HG03060 (cell line): ENCODE measurements around the gene HNRNPLL.

ENCODE experiments used
- ATAC-seq: cut with Tn5 transposase; IDR thresholded peaks from one replicate; pipeline ENCODE4 v1.9.1; 2021; ENCODE audit warnings: low read depth, moderate number of reproducible peaks; ENCODE audit not compliant: unreplicated experiment

Gene HNRNPLL

DNA sequence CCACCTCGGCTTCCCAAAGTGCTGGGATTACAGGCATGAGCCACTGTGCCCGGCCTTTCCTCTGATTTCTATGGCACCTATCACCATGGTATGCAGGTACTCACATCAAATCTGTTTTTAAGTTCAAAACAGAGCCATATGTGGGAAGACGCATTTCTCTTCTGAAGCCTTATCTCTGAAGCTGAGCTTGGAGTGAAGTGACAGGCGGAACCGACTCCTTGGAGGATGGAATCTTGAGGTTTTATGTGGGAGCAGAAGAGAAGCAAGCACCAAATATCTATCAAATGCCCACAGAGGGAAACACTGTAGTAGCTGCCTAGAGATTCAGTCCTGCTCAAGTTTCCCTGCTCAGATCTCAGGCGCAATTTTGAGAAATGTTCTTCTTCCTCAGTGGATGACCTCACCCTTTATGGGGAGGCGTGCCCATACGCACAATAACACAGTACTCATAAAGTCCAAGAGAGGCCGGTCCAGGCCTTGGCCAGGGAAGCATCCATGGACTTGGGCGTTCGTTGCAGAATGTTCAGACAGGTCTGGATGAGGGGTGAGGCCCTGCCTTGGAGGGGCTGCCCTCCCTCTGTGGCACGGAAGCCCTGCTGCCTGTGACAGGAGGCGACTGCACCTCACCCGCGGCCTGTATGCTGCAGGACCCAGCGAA, 67.9 kb downstream of the HNRNPLL start:
- no peak for ATAC-seq

DNA sequence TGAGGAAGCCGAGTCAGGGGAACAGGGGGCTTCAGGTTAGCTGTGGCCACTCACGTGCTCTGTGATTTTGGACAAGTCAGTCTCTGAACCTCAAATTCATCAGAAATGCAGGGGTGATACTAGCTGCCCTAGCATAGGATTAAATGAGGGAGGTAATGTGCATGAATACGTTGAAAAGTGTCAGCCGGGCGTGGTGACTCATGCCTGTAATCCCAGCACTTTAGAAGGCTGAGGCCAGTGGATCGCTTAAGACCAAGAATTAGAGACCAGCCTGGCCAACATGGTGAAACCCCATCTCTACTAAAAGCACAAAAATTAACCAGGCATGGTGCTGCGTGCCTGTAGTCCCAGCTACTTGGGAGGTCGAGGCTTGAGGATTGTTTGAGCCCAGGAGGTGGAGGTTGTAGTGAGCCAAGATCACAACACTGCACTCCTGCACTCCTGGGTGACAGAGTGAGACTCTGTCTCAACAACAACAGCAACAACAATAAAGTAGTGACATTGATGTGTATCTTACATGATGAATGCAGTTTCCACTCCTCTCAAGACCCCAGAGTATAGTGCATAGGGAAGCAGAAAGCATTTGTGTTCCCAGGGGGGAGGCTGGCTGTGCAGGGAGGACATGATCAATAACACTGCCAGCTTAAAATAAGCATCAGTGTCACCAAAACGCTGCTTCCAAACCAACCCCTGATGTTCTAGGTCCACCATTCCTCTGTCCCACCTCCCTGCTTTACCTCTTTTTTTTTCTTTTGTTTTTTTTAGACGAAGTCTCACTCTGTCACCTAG, 68.8 kb downstream of the HNRNPLL start:
- ATAC-seq = no peak

DNA sequence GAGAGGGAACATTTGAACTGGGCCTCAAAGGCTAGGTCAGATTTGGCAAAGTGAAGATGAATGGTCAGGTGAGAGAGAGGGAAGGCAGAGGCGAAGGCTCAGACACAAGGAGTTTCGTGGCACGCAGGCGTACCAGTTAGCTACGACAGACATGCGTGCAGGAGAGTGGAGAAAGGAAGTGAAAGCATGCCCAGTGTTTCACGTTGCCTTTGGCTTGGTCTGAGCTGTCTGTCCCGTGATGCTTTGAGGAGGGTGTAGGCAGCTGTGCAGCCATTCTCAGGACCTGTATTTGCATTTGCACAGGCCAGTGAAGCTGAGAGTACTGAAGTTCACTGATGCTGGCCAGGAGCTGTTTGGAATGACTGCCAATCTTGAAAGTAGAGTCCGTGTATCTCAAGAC, 69.5 kb downstream of the HNRNPLL start:
- ATAC-seq = peak; percentile 99

DNA sequence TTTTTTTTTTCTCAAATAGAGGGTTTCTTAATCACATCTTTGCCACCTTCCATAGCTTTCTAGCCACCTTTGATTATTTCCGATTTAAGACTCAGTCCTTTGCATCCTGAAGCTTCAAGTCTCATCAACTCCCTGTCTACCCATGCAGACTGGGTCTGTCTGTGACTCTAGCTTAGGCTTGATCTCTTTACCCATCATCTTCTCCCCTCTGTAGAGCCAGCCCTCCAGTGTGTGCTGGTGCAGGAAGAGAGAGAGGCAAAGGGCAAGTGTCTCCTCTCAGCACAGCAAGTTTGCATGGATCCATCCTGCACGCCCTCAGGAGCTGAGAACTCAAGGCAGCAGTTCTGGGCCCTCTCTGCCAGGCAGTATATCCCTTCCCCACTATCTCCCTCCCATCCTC, 70.4 kb downstream of the HNRNPLL start:
- no peak for ATAC-seq

DNA sequence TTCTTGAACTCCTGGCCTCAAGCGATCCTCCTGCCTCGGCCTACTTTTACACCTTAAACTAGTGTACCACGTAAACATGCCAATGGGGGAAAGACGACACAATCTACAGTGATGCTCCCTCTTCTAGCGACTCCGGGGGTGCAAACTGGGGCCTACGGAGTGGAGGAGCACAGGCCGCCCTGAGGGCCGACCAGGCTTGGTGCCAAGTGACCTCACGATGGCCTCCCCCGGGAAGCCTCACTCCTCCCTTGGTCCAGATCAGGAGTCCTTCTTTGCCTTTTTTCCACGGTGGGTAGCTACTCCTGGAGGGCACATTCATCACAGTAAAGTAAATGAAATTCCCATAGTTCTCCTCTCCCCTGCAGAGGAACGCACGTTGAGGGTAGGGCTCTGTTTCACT, 73.5 kb downstream of the HNRNPLL start:
- no peak for ATAC-seq

DNA sequence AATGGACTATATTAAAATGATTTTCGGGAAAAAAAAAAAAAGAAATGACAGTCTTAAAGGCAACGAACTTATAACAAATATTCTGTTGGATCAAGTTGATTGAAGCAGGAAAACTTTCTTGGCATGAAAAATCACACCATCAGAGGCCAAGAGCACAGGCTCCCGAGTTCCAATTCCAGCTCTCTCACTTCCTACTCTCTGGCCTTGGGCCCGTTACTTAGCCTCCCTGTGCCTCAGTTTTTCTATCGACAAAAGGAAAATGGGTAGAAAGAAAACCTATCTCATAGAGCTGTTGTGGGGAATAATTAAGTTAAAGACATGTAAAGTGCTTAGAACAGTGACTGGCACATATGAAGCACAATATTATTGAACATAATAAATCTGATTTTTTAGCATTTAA, 74.2 kb downstream of the HNRNPLL start:
- ATAC-seq = no peak

DNA sequence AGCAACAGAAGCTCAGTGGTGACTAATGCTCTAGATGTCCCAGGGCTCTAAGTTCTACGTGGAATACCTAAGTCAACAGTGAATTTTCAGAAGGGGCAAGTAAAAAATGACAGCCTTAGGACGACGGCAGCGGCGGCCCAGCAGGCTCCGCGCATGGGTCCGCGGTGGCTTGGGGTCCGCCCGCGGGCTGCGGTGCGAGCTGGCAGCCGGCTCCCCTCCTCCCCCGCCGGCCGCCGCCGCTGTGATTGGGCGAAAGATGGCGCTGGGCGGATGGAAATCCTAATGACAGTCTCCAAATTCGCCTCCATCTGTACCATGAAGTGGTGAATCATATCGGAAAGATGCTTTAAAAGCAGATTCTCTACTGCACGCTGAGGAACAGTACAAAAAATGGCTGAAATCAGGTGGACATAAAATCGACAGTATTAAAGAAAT, 74.7 kb downstream of the HNRNPLL start:
- ATAC-seq = no peak

DNA sequence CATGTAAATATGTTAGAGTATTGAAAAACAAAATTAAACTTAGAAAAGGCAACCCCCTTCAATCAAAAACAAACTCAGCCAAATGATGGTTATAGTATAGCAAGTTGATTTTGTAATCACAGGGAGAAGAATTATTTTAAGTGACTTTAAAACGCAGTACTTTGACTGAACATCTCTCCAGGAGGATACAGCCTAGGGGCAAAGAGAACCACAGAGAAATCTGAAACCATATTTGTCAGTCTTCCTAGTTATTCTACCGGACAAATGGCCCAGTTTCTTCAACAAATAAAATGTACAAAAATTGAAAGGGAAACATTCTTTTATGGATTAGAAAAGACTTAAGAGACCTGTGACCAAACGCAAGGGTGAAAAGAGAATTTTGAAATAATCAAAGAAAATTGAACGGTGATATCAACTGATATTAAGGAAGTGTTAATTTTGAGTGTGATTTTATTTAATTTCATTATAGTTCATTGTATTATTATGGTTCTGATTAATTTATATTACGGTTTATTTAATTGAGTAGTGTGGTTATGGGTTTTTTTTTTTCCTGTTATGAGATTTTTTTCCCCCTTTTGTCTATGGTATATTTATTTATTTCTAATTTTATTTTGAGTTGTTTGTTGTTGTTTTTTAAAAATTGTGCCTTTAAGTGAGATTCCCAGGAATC, 75.3 kb downstream of the HNRNPLL start:
- ATAC-seq = no peak

DNA sequence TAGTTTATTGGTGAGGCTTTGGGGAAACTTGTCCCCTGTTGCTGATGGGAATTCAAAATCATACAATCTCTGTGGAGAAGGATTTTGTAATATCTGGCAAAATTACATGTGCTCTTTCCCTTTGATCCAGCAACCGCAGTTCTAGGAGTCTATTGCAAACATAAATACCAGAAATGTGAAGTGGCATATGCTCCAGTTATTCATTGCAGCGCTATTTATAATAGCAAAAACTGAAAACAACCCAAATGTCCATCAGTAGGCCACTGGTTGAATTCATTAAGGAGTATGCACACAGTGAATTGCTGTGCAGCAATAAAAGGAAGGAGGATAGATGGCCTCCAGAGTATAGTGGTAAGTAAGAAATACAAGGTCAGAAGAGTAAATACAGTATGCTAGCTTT, 76.5 kb downstream of the HNRNPLL start:
- ATAC-seq = no peak

DNA sequence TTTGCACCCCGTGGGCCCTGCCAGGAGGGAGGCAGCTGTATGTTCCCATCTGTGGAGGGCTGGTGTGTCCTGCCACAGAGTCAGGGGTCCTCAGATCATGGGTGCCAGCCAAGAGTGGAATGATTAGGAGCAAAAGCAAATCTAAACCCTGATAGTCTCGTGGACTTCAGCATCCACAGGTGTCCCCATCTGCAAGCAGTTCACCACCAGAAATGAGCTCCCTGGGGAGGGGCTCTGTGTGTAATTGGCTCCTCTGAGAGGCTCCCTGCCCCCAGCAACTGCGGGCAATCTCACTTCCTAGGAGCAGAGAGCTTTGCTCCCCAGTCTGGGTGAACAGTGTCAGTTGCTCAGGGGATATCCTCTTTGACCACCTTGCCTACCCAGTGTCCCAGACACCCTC, 78.1 kb downstream of the HNRNPLL start:
- ATAC-seq = no peak

DNA sequence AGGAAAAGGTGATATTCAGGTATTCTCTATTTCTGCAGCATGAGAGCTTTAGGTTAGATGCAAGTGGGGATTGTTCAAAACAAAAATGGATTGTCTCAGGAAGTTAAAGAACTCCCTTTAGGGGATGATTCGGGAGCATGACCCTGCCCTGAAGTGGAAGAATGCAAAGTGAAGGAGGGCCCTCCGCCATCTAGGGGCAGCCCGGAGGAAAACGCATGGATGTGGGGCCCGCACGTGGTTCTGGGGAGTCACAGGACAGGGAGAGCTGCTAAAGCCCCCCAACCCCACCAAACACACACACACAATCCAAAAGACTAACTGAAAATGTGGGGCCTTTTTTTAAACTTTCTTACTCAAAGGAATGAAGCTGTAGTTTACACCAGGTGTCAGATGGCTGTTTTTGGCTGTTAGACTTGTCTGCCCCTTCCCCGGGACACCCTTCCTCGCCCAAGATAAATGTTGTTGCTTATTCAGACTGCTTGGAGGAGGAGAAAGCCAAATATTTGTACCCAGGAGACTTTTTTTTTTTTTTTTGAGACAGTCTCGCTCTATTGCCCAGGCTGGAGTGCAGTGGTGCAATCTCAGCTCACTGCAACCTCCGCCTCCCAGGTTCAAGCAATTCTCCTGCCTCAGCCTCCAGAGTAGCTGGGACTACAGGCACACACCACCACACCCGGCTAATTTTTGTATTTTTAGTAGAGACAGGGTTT, 78.8 kb downstream of the HNRNPLL start:
- ATAC-seq = no peak

DNA sequence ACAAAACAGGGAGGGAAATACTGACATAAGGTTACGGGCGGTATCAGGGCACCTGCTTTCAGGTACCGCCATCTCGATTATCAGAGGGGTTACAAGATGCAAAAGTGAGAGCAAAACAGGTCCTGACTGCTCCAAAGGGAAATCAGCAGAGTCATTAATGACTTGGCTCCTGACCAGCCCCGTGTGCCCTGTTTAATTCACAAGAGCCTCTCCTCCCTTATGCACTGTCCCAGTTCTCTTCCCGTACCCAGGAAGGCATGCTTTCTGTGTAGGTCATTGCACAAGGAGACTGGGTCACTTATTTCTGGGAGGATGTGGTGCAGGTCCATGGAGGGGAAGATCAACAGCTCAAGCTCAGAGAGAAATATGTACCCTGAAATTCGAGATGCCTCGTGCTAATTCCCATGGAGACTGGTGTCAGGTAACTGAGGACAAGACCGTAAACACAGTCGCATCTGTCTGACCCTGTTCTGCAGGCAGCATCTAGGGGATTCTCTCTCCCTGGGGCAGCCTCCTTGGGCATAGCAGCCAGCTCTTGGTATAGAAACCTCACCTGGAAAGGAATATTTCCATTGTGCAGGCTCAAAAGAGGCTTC, 79.9 kb downstream of the HNRNPLL start:
- no peak for ATAC-seq

DNA sequence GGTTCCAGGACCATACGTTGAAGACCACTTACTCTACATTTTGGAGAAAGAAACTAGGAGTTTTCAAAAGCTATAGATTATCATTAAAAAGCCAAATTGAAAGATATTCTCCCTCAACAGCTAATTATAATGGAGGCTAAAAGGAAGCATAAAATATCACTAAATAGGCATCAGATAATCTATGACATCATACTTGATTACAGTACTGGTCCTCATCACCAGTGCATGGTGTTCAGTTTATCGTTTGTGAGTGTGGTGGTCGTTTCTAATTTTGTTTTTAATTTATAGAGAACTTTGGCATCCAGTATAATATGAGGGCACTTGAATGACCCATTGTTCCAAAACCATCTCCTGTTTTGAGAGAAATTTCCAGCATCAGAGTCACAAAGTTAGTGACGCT, 80.9 kb downstream of the HNRNPLL start:
- ATAC-seq = no peak

DNA sequence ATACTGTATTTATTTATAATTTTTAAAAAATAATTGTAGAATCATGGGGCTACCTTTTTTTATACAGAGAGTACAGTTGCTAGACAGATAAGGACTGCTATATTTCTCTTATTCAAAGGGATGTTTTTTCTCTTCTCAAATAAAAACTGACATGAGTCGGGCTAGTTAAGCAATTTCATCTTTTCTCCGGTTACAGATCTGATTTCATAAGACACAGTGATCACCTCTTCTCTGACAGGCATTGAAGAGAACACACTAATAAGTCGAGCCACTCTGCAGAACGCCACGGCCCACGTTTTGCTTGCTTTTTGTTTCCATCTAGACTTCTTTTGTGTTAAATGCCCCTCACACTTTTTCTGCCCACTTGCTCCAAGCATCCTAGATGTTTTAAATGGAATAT, 85.4 kb downstream of the HNRNPLL start:
- ATAC-seq = no peak

DNA sequence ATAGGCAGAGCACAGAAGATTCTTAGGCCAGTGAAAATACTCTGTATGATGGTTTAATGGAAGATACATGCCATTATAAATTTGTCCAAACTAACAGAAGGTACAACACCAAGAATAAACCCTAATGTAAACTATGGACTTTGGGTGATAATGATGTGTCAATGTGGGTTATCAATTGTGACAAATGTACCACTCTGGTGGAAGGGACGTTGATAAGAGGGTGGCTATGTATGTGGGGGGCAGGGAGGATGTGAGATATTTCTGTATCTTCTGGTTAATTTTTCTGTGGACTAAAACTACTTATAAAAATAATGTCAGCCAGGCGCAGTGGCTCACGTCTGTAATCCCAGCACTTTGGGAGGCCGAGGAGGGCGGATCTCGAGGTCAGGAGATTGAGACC, 86.2 kb downstream of the HNRNPLL start:
- no peak for ATAC-seq

DNA sequence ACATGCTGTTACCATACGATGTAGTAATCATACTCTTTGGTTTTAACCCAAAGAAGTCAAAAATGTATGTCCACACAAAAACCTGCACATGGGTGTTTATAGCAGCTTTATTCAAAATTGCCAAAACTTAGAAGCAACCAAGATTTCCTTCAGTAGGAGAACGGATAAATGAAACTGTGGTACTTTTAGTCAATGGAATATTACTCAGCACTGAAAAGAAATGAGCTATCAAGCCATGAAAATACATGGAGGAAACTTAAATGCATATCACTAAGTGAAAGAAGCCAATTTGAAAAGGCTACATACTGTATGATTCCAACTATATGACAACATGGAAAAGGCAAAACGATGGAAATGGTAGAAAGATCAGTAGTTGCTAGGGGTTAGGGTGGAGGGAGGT, 86.6 kb downstream of the HNRNPLL start:
- ATAC-seq = no peak

DNA sequence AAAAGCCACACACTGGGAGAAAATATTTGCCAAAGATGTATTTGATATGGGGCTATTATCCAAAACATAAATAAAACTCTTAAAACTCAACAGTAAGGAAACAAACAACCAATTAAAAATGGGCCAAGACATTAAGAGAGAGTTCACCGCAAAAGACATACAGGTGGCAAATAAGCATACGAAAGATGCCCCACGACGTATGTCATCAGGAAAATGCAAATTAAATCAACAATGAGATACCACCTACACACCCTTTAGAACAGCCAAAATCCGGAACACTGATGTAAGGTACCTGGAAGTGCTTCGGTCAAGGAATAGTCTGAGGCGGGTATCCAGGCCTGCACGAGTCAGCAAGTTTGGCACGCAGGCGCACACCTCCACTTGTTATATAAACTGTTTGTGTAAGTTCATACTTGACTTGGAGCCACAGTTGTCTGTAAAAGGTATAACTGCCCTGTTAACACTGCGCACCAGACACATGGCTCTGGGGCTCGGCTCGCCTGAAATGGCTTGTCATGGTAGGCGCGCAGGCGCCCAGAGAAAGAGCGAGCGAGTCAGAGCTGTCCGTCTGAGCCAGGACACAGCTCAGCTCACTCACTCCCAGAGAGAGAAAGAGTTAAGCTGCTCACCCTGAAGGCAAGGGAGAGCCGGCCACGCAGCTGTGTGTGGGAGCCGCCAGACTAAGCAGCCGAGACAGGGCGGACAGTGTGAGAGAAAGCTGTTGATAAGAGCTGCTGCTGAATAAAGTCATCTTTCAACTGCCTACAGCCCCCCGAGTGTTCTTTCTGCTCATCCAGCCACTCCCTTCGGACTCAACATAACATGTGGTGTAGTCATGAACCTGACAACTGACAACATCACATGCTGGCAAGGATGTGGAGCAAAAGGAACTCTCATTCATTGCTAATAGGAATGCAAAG, 87.3 kb downstream of the HNRNPLL start:
- ATAC-seq = no peak

DNA sequence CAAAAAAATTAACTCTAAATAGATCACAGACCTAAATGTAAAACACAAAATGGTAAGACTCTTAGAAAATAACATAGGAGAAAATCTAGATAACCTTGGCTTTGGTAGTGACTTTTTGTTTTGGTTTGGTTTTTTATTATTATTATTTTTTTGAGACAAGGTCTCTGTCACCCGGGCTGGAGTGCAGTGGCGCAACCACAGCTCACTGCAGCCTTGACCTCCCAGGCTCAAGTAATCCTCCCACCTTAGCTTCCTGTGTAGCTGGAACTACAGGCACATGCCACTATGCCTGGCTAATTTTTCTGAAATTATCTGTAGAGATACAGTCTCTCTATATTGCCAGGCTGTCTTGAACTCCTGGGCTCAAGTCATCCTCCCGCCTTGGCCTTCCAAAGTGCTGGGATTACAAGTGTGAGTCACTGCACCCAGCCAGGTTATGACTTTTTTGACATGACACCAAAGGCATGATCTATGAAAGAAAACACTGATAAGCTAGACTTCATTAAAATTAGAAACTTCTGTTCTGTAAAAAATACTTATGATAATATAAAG, 88.0 kb downstream of the HNRNPLL start:
- ATAC-seq = no peak

DNA sequence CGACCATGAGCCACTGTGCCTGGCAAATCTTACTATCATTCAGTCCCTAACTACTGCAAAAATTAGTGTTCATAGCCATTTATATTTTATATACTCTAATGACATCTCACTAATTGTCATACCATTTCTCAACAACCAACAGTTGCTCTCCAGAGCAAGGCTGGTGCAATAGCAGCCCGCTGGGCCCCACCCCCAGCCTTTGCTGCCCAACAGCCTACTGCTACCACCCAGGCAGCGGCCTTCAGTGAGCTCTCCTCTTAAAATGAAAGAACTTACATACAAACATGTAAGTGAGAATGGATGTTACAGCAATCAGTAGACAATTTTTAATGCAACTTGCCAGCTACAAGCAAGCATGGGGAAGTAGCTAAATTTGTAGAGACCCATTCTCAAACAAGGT, 90.5 kb downstream of the HNRNPLL start:
- ATAC-seq = no peak
